ENCODE results near the gene OSBPL3.

DNA sequence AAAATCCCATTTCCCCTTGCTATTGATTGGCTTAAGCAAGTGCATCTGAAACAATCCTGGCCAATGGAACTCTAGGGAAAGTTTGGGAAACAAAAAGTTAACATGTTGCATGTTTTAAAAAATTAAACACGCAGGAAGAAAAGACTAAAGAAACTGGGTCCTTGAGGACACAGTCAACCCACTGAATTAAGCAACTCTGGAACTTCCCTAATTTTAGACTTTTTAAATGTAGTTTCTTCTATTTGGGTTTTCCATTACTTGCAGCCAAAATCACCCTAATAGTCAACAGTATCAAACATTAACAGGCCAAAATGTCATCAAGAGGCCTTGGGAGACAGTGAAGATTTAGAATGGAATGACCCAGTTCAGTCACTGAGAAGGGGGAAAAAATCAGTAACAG is 40.6 kb downstream of the OSBPL3 start:
- no peak for TF ChIP-seq EZH2 (IDR thresholded peaks at IDR 0.05; ENCODE audit: insufficient read depth, poor library complexity, severe bottlenecking)
- TF ChIP-seq EZH2phosphoT487 (IDR thresholded peaks at IDR 0.05; ENCODE audit: insufficient read depth, low read depth) = no peak

Measured in GM23248 (cell line).